GM12872 (cell line): ENCODE data around the gene CHRNA1.

ENCODE experiments used
- CTCF ChIP-seq: IDR thresholded peaks from 3 replicates; pipeline ENCODE4 v1.5.1; 2011; ENCODE audit warnings: low read depth, mild to moderate bottlenecking, low read length, moderate library complexity; ENCODE audit not compliant: insufficient read depth

CHRNA1 gene

GRCh38 chr2:174728096-174728495, 36.2 kb downstream of the CHRNA1 start:
- no peak for TF ChIP-seq CTCF

GRCh38 chr2:174726212-174726611, 38.1 kb downstream of the CHRNA1 start:
- no peak for TF ChIP-seq CTCF

- TF ChIP-seq CTCF = no peak
These were observed 41.2 kb downstream of the CHRNA1 start for GRCh38 chr2:174722942-174723592.

GRCh38 chr2:174719016-174719415, 45.3 kb downstream of the CHRNA1 start:
- no peak for TF ChIP-seq CTCF

- no peak for TF ChIP-seq CTCF
These were observed 45.7 kb downstream of the CHRNA1 start for GRCh38 chr2:174718591-174718990.

GRCh38 chr2:174717916-174718315, 46.4 kb downstream of the CHRNA1 start:
- no peak for TF ChIP-seq CTCF

GRCh38 chr2:174717273-174717672, 47.0 kb downstream of the CHRNA1 start:
- TF ChIP-seq CTCF = no peak
